Glutamatergic neuron (in vitro differentiated cells): Measurements from ENCODE around the gene PRICKLE3. TPM values are rescaled to one million over a fixed set of nuclear protein-coding genes. Genes with fewer than 3 reads are reported as not detected.
A peak's percentile ranks its signal among the peaks of the same experiment; 100 is the strongest.
"Not testable (repeated sequence)": the region's sequence is repeated elsewhere in the genome, so short reads cannot be mapped to it uniquely, and the experiment has no call there.

Experiments
- DNase-seq: peaks from one replicate; pipeline ENCODE4 v3.0.0; 2022
- H3K27ac Mint-ChIP-seq: one replicate; pipeline ENCODE4 v1.8.0; 2020; ENCODE audit warnings: mild to moderate bottlenecking, mixed read lengths, inconsistent platforms; ENCODE audit not compliant: unreplicated experiment
- H3K27me3 Mint-ChIP-seq: one replicate; pipeline ENCODE4 v1.8.0; 2020; ENCODE audit warnings: mild to moderate bottlenecking, moderate library complexity, mixed read lengths, inconsistent platforms; ENCODE audit not compliant: unreplicated experiment
- H3K36me3 Mint-ChIP-seq: one replicate; pipeline ENCODE4 v1.8.0; 2020; ENCODE audit warnings: mild to moderate bottlenecking, mixed read lengths, inconsistent platforms; ENCODE audit not compliant: unreplicated experiment
- H3K4me1 Mint-ChIP-seq: one replicate; pipeline ENCODE4 v1.8.0; 2020; ENCODE audit warnings: mild to moderate bottlenecking, low read depth, mixed read lengths, inconsistent platforms; ENCODE audit not compliant: unreplicated experiment
- H3K4me3 Mint-ChIP-seq: one replicate; pipeline ENCODE4 v1.8.0; 2020; ENCODE audit warnings: mild to moderate bottlenecking, mixed read lengths, inconsistent platforms; ENCODE audit not compliant: unreplicated experiment
- H3K9me3 Mint-ChIP-seq: one replicate; pipeline ENCODE4 v1.8.0; 2020; ENCODE audit warnings: mild to moderate bottlenecking, moderate library complexity, mixed read lengths, inconsistent platforms; ENCODE audit not compliant: unreplicated experiment
- total RNA-seq: library from RNA; stranded (reverse); fragmentation: NEBNext Ultra II Directional; extraction: Animal tissue kit (Norgen Biotek cat#: 25700); gene quantifications from one replicate; pipeline ENCODE4 v1.2.1, GENCODE V29; 2021; ENCODE audit not compliant: unreplicated experiment
- TF ChIP-seq, protein P1 (sequence below): fragments of 200-600 bp; sonication (generic); IDR thresholded peaks from one replicate; pipeline ENCODE4 v1.5.0; 2021; ENCODE audit not compliant: partially characterized antibody, unreplicated experiment

PRICKLE3 gene
- total RNA-seq, 1 donor from 2014 or later = 1.6 TPM

- peaks cover 3% of the 10 kb centered on the region for H3K4me1 Mint-ChIP-seq
- peaks cover 2% of the 10 kb centered on the region for H3K9me3 Mint-ChIP-seq
- TF ChIP-seq, protein P1, sequence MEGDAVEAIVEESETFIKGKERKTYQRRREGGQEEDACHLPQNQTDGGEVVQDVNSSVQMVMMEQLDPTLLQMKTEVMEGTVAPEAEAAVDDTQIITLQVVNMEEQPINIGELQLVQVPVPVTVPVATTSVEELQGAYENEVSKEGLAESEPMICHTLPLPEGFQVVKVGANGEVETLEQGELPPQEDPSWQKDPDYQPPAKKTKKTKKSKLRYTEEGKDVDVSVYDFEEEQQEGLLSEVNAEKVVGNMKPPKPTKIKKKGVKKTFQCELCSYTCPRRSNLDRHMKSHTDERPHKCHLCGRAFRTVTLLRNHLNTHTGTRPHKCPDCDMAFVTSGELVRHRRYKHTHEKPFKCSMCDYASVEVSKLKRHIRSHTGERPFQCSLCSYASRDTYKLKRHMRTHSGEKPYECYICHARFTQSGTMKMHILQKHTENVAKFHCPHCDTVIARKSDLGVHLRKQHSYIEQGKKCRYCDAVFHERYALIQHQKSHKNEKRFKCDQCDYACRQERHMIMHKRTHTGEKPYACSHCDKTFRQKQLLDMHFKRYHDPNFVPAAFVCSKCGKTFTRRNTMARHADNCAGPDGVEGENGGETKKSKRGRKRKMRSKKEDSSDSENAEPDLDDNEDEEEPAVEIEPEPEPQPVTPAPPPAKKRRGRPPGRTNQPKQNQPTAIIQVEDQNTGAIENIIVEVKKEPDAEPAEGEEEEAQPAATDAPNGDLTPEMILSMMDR = peak; percentile 67
- peaks cover 6% of the 10 kb centered on the region for H3K27me3 Mint-ChIP-seq
- peak; percentile 84 for DNase-seq
- peak overlapping the region; percentile 96 for H3K27ac Mint-ChIP-seq
- H3K4me3 Mint-ChIP-seq = peak overlapping the region; percentile 90
- H3K36me3 Mint-ChIP-seq = no peaks in the 10 kb centered on the region
Measured at GRCh38 chrX:49155900-49156837, 30.0 kb downstream of the PRICKLE3 start.

- Mint-ChIP-seq H3K27ac (peak overlapping the region; percentile 96), H3K9me3 (peaks cover 4% of the 10 kb centered on the region), H3K27me3 (peaks cover 6% of the 10 kb centered on the region), H3K36me3 (no peaks in the 10 kb centered on the region), H3K4me3 (peak overlapping the region; percentile 90), H3K4me1 (peaks cover 3% of the 10 kb centered on the region)
- no peak for DNase-seq
- TF ChIP-seq, protein P1 = no peak
Measured at GRCh38 chrX:49155243-49155899, 30.8 kb downstream of the PRICKLE3 start.

DNA sequence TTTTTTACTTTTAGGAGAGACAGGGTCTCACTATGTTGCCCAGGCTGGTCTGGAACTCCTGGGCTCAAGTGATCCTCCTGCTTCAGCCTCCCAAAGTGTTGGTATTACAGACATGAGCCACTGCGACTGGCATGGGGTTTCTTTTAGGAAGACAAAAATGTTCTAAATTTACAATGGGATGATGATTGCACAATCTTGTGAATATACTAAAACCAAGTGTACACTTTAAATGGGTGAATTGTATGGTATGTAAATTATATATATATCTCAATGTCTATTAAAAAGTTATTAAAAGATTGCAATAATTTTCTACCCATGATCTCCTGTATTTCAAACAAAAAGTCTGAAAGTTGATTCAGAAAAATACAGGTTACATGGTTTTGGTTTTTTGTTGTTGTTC is 32.7 kb downstream of the PRICKLE3 start:
- no peak for DNase-seq
- no peak overlapping the region for H3K27ac Mint-ChIP-seq
- no peak overlapping the region for H3K4me3 Mint-ChIP-seq
- H3K27me3 Mint-ChIP-seq = peaks cover 2% of the 10 kb centered on the region
- no peaks in the 10 kb centered on the region for H3K36me3 Mint-ChIP-seq
- H3K4me1 Mint-ChIP-seq = peaks cover 3% of the 10 kb centered on the region
- H3K9me3 Mint-ChIP-seq = peaks cover 4% of the 10 kb centered on the region
- TF ChIP-seq, protein P1 = no peak

DNA sequence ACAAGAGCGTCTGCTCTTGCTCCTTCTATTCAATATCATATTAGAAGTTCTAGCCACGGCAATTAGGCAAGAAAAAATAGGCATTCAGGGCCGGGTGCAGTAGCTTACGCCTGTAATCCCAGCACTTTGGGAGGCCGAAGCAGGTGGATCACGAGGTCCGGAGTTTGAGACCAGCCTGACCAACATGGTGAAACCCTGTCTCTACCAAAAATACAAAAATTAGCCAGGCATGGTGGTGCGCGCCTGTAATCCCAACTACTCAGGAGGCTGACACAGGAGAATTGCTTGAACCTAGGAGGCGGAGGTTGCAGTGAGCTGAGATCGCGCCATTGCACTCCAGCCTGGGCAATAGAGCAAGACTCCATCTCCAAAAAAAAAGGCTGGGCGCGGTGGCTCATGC is 36.9 kb downstream of the PRICKLE3 start:
- H3K4me1 Mint-ChIP-seq, H3K4me3 Mint-ChIP-seq, H3K9me3 Mint-ChIP-seq, H3K36me3 Mint-ChIP-seq, H3K27ac Mint-ChIP-seq, DNase-seq, H3K27me3 Mint-ChIP-seq: not testable (repeated sequence)

DNA sequence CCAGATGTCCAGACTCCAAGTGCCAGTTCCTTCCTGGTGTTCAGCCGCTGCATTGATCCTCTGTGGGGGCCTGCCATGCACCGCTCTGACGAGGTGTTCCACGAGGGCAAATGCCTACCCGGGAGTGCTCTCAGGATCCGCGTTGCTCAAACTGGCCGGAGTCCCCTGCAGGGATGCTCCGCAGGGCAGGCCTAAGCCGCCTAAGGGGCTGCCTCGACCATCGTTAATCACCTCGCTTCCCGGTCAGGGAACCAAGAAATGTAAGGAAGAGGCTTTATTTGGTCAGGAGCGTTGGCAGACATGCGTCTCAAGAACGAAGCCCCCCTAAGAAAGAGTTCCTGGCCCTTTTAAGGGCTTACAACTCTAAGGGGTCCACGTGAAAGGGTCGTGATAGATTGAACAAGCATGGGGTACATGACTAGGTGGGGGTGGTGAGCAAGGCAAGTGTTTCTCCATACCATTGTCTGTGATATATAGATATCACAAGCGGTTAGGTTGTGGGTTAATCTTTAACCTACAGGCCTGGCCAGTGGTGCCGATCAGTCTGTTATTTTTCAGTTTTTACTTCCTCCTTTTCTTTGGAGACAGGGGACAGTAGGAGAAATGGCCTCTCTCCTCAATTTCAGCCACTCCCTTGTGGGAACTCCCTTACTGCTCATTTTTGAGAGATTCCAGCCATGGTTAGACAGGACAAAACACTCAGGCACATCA is 37.6 kb downstream of the PRICKLE3 start:
- not testable (repeated sequence) for H3K4me3 Mint-ChIP-seq

More for the DNA sequence above, 37.6 kb downstream of the PRICKLE3 start:
- H3K36me3 Mint-ChIP-seq, H3K9me3 Mint-ChIP-seq, H3K27me3 Mint-ChIP-seq, DNase-seq, H3K27ac Mint-ChIP-seq, H3K4me1 Mint-ChIP-seq: not testable (repeated sequence)
